Esophagus muscularis mucosa (tissue), 4 donors: ENCODE results near the gene CHIT1. TPM values are rescaled to one million over a fixed set of nuclear protein-coding genes. Genes with fewer than 3 reads are reported as not detected.

Experiments
- DNase-seq: peaks from one replicate; pipeline ENCODE4 v3.0.0-alpha.2; 2017; ENCODE audit errors: extremely low spot score
- H3K27ac ChIP-seq, 4 donors: fragments of 200-600 bp; sonication (generic); replicated peaks in 1 of 4; 1 replicate in 3 of 4; 2 replicates in 1 of 4; pipeline ENCODE4 v1.5.1; 2016 to 2019; ENCODE audit warnings: mild to moderate bottlenecking in 1 of 4
- H3K27me3 ChIP-seq, 4 donors: fragments of 200-600 bp; sonication (generic); one replicate each; pipeline versions ENCODE4 v1.5.1 to v1.6.0; 2016 to 2019
- H3K36me3 ChIP-seq, 4 donors: fragments of 200-600 bp; sonication (generic); one replicate each; pipeline ENCODE4 v1.5.1; 2016 to 2019
- H3K4me1 ChIP-seq, 4 donors: fragments of 200-600 bp; sonication (generic); one replicate each; pipeline ENCODE4 v1.5.1; 2016 to 2019
- H3K4me3 ChIP-seq, 4 donors: fragments of 200-600 bp; sonication (generic); 1 replicate in 2 of 4; 2 replicates in 2 of 4; pipeline ENCODE4 v1.5.1; 2016 to 2019; ENCODE audit warnings: mild to moderate bottlenecking in 4 of 4, moderate library complexity in 1 of 4
- H3K9me3 ChIP-seq, 4 donors: fragments of 200-600 bp; sonication (generic); 1 replicate in 3 of 4; 2 replicates in 1 of 4; pipeline ENCODE4 v1.5.1; 2016 to 2019
- CTCF ChIP-seq, 3 experiments: fragments of 200-600 bp in 2 of 3; fragments of 450-650 bp in 1 of 3; sonication (generic) in 2 of 3; IDR thresholded peaks; one replicate each; pipeline ENCODE4 v1.5.1; 2017 to 2019; ENCODE audit warnings: antibody characterized with exemption in 3 of 3, mild to moderate bottlenecking in 2 of 3, moderate library complexity in 1 of 3
- EP300 ChIP-seq: sonication (generic); formaldehyde crosslinking; IDR thresholded peaks from one replicate; pipeline ENCODE4 v1.6.1; 2017; ENCODE audit warnings: antibody characterized with exemption
- POLR2A ChIP-seq: fragments of 450-650 bp; IDR thresholded peaks from one replicate; pipeline ENCODE4 v1.6.1; 2017; ENCODE audit warnings: antibody characterized with exemption, moderate library complexity, mild to moderate bottlenecking, low read depth
- POLR2AphosphoS5 ChIP-seq, 2 donors: sonication (generic); formaldehyde crosslinking; IDR thresholded peaks; one replicate each; pipeline ENCODE4 v1.6.1; 2017; ENCODE audit warnings: antibody characterized with exemption in 2 of 2
- WGBS: methylation state at CpG from one replicate; pipeline ENCODE4 v1.1.5; 2018; 5-methylcytosine and 5-hydroxymethylcytosine counted together
- intact Hi-C: fragments of 100-400 bp; cut with DNase I; formaldehyde crosslinking; loops from one replicate; pipeline ENCODE4 v1.15.1; 2023
- total RNA-seq, 4 donors: library from RNA; depleted of rRNA; stranded (reverse); fragments of >200 nt; gene quantifications; one replicate each; pipeline versions ENCODE4 v1.1.0 to v1.2.1, GENCODE V29; 2016

CHIT1 gene
- total RNA-seq, 4 donors from 2014 or later: 0.11 to 0.26 (median 0.17) TPM; not detected in 1

- Histone ChIP-seq H3K27ac (no peak overlapping the region), H3K27me3 (peaks cover 0 to 19% (median 0%) of the 10 kb centered on the region in 4 donors), H3K4me3 (no peak overlapping the region), H3K36me3 (no peaks in the 10 kb centered on the region), H3K4me1 (peaks cover 0 to 6% (median 0%) of the 10 kb centered on the region in 4 donors), H3K9me3 (no peaks in the 10 kb centered on the region)
- WGBS: 64% methylated on average over 6 of the region's 7 CpGs
- DNase-seq: no peak
- intact Hi-C loops: loop anchor here (1.0 kb wide), 1 partner anchor 178 kb away; no protein-coding TSS in a partner anchor
- TF ChIP-seq POLR2A (no peak), CTCF (IDR thresholded peaks at IDR 0.05) (no peak)
Observed at GRCh38 chr1:203217668-203218067, 11.8 kb downstream of the CHIT1 start.

GRCh38 chr1:203217139-203217655, 12.3 kb downstream of the CHIT1 start:
- Histone ChIP-seq H3K9me3 (no peaks in the 10 kb centered on the region), H3K27ac (no peak overlapping the region), H3K4me1 (peaks cover 0 to 6% (median 0%) of the 10 kb centered on the region in 4 donors), H3K36me3 (no peaks in the 10 kb centered on the region), H3K27me3 (peaks cover 0 to 18% (median 0%) of the 10 kb centered on the region in 4 donors), H3K4me3 (no peak overlapping the region)
- WGBS: 51% methylated on average over 6 of the region's 6 CpGs
- intact Hi-C loops: loop anchor here (1.0 kb wide), 1 partner anchor 178 kb away; no protein-coding TSS in a partner anchor
- TF ChIP-seq EP300 (no peak), POLR2A (no peak), CTCF (IDR thresholded peaks at IDR 0.05) (no peak), POLR2AphosphoS5 (IDR thresholded peaks at IDR 0.05) (no peak)
- DNase-seq: no peak

- WGBS: 45% methylated on average over 14 of the region's 19 CpGs
- DNase-seq: no peak
- Histone ChIP-seq H3K9me3 (no peaks in the 10 kb centered on the region), H3K27me3 (peaks cover 0 to 18% (median 0%) of the 10 kb centered on the region in 4 donors), H3K4me3 (no peak overlapping the region), H3K27ac (no peak overlapping the region), H3K36me3 (no peaks in the 10 kb centered on the region), H3K4me1 (peaks cover 0 to 6% (median 0%) of the 10 kb centered on the region in 4 donors)
- TF ChIP-seq EP300 (no peak), POLR2AphosphoS5 (IDR thresholded peaks at IDR 0.05) (no peak), CTCF (IDR thresholded peaks at IDR 0.05) (peak; percentile 73 to 85 (median 76)), POLR2A (no peak)
- intact Hi-C loops: loop anchor here (1.0 kb wide), 1 partner anchor 177 kb away; no protein-coding TSS in a partner anchor
Observed at GRCh38 chr1:203216274-203217138, 13.0 kb downstream of the CHIT1 start.

GRCh38 chr1:203215573-203215972, 13.9 kb downstream of the CHIT1 start:
- WGBS: 73% methylated on average over 6 of the region's 9 CpGs
- Histone ChIP-seq H3K27me3 (peaks cover 0 to 18% (median 0%) of the 10 kb centered on the region in 4 donors), H3K27ac (no peak overlapping the region), H3K9me3 (no peaks in the 10 kb centered on the region), H3K36me3 (no peaks in the 10 kb centered on the region), H3K4me3 (no peak overlapping the region), H3K4me1 (peaks cover 0 to 6% (median 0%) of the 10 kb centered on the region in 4 donors)
- no peak for DNase-seq
- intact Hi-C loops: loop anchor here (2.0 kb wide), 1 partner anchor 99 kb away; no protein-coding TSS in a partner anchor
- TF ChIP-seq CTCF (IDR thresholded peaks at IDR 0.05) (no peak), EP300 (no peak), POLR2AphosphoS5 (IDR thresholded peaks at IDR 0.05) (no peak), POLR2A (no peak)
